ENCODE measurements around the gene SCAMP3. TPM values are rescaled to one million over a fixed set of nuclear protein-coding genes. Genes with fewer than 3 reads are reported as not detected.
A peak's percentile ranks its signal among the peaks of the same experiment; 100 is the strongest.

SCAMP3 gene
- total and polyA plus RNA-seq, 10 of the 15 experiments (the other 5 are each of a cell fraction or from before 2014, with no cell fraction given): 17.2 to 133 (median 87.3) TPM

DNA sequence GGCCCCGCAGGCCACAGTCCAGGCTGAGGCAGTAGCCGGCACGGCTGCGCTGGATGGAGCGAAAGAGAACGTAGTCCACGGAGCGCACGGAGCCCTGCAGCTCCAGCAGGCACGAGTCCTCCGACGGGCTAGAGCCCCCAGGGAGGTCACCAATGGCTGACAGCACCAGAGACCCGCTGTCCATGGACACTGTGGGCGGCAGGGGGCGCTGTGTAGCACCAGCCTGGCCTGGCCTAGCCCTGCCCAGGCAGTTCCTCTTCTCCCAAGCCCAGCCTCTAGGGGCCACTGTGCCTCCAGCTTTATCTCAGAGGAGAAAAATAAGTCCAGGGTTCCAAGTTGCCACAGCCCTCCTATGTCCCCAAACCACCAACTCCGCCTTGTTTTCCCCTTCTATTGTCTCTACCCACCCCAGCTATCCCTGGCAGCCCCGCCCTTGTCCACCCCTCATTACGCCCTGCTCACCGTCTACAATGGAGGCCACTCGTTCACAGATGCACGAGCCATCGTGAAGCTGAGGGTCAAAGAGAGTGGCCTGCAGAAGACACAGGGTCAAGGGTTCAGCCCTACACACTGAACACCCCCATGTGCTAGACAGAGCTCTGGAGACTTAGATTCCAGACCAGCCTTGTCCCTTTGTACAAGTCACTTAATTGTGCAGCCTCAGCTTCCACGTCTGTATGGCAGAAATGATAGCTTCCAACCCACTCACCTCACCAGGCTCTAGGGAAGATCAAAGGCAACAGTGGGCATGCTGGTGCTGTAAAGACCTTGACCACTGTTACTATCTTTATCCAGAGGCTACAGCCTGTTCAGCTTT, 11.3 kb downstream of the SCAMP3 start (continued):
- no peak for TF ChIP-seq CEBPB (IDR thresholded peaks at IDR 0.05; ENCODE audit: borderline replicate concordance in 1 of 2, low read depth in 2 of 2, low read length in 2 of 2)
- TF ChIP-seq MXI1 (IDR thresholded peaks at IDR 0.05; ENCODE audit: low read depth, low read length): 0 out of 2 replicates have a peak, but pooled peaks have one; percentile 65
- TF ChIP-seq SKIL (IDR thresholded peaks at IDR 0.05; ENCODE audit: low read depth, poor library complexity, severe bottlenecking): peak; percentile 27
- TF ChIP-seq MEF2B (IDR thresholded peaks at IDR 0.05; ENCODE audit: partially characterized antibody, poor library complexity, severe bottlenecking): peak; percentile 76
- TF ChIP-seq ZBED1 (IDR thresholded peaks at IDR 0.05; ENCODE audit: borderline replicate concordance): no peak
- no peak for TF ChIP-seq TARDBP (IDR thresholded peaks at IDR 0.05; ENCODE audit: borderline replicate concordance)
- no peak for TF ChIP-seq E4F1 (IDR thresholded peaks at IDR 0.05; ENCODE audit: borderline replicate concordance, partially characterized antibody)
- TF ChIP-seq SP1 (IDR thresholded peaks at IDR 0.05; ENCODE audit: low read depth, low read length): peak; percentile 45
- TF ChIP-seq PBX3 (IDR thresholded peaks at IDR 0.05; ENCODE audit: insufficient replicate concordance, low read depth, low read length): no peak
- no peak for TF ChIP-seq JUNB (IDR thresholded peaks at IDR 0.05)
- TF ChIP-seq, protein P1, sequence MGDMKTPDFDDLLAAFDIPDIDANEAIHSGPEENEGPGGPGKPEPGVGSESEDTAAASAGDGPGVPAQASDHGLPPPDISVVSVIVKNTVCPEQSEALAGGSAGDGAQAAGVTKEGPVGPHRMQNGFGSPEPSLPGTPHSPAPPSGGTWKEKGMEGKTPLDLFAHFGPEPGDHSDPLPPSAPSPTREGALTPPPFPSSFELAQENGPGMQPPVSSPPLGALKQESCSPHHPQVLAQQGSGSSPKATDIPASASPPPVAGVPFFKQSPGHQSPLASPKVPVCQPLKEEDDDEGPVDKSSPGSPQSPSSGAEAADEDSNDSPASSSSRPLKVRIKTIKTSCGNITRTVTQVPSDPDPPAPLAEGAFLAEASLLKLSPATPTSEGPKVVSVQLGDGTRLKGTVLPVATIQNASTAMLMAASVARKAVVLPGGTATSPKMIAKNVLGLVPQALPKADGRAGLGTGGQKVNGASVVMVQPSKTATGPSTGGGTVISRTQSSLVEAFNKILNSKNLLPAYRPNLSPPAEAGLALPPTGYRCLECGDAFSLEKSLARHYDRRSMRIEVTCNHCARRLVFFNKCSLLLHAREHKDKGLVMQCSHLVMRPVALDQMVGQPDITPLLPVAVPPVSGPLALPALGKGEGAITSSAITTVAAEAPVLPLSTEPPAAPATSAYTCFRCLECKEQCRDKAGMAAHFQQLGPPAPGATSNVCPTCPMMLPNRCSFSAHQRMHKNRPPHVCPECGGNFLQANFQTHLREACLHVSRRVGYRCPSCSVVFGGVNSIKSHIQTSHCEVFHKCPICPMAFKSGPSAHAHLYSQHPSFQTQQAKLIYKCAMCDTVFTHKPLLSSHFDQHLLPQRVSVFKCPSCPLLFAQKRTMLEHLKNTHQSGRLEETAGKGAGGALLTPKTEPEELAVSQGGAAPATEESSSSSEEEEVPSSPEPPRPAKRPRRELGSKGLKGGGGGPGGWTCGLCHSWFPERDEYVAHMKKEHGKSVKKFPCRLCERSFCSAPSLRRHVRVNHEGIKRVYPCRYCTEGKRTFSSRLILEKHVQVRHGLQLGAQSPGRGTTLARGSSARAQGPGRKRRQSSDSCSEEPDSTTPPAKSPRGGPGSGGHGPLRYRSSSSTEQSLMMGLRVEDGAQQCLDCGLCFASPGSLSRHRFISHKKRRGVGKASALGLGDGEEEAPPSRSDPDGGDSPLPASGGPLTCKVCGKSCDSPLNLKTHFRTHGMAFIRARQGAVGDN (IDR thresholded peaks at IDR 0.05): 0 out of 2 replicates have a peak, but pooled peaks have one; percentile 13
- no peak for TF ChIP-seq STAT3 (IDR thresholded peaks at IDR 0.05; ENCODE audit: low read depth, low read length)
- no peak for TF ChIP-seq GABPA (IDR thresholded peaks at IDR 0.05; ENCODE audit: low read depth)
- peak; percentile 36; the same call in 1 of the 2 replicates for TF ChIP-seq HCFC1 (IDR thresholded peaks at IDR 0.05; ENCODE audit: low read length)
- 0 out of 2 replicates have a peak, but pooled peaks have one; percentile 50 for TF ChIP-seq CHD2 (IDR thresholded peaks at IDR 0.05; ENCODE audit: borderline replicate concordance, low read depth, low read length)
- no peak for TF ChIP-seq MEF2A (IDR thresholded peaks at IDR 0.05; ENCODE audit: insufficient read depth, low read depth, low read length)
- TF ChIP-seq FOS (IDR thresholded peaks at IDR 0.05; ENCODE audit: borderline replicate concordance, extremely low read depth, insufficient read length): no peak
- peak; percentile 80; the same call in 1 of the 2 replicates for TF ChIP-seq RCOR1 (conservative IDR thresholded peaks at IDR 0.05; ENCODE audit: low read depth, low read length)
- TF ChIP-seq RAD51 (IDR thresholded peaks at IDR 0.05): no peak

Data from GM12878 (cell line).